ENCODE data around the gene ANGPTL4.

- TF ChIP-seq, protein P1, sequence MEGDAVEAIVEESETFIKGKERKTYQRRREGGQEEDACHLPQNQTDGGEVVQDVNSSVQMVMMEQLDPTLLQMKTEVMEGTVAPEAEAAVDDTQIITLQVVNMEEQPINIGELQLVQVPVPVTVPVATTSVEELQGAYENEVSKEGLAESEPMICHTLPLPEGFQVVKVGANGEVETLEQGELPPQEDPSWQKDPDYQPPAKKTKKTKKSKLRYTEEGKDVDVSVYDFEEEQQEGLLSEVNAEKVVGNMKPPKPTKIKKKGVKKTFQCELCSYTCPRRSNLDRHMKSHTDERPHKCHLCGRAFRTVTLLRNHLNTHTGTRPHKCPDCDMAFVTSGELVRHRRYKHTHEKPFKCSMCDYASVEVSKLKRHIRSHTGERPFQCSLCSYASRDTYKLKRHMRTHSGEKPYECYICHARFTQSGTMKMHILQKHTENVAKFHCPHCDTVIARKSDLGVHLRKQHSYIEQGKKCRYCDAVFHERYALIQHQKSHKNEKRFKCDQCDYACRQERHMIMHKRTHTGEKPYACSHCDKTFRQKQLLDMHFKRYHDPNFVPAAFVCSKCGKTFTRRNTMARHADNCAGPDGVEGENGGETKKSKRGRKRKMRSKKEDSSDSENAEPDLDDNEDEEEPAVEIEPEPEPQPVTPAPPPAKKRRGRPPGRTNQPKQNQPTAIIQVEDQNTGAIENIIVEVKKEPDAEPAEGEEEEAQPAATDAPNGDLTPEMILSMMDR (conservative IDR thresholded peaks at IDR 0.05; ENCODE audit: low read depth, low read length): no peak
- TF ChIP-seq EZH2 (IDR thresholded peaks at IDR 0.05; ENCODE audit: borderline replicate concordance, low read depth, low read length, poor library complexity, severe bottlenecking): no peak
Measured at GRCh38 chr19:8325454-8325853, 38.5 kb upstream of the ANGPTL4 start.

Data from A673 (cell line).